HepG2 (cell line): ENCODE data around the gene KLHDC1. TPM values are rescaled to one million over a fixed set of nuclear protein-coding genes. Genes with fewer than 3 reads are reported as not detected.

Experiments
- ATAC-seq: fragments of 200-7000 bp; cut with Tn5 transposase; 3 replicates; pipeline ENCODE4 v1.9.1; 2020; ENCODE audit warnings: mild to moderate bottlenecking, moderate library complexity
- BruUV-seq: library from RNA; stranded (reverse); fragments of 400-500 nt; replicated peaks from 2 replicates; lab custom pipeline; 2021; lab: Mats Ljungman, UMichigan
- CTCF ChIA-PET: fragments of 300-600 bp; formaldehyde crosslinking; extraction: SDS; loops from one replicate; lab custom pipeline; 2021; ENCODE audit warnings: low total read pairs, inconsistent platforms, low intra/inter-chr PET ratio; lab: Yijun Ruan, JAX
- POLR2A ChIA-PET: fragments of 350-600 bp; sonication (Branson Sonifier 250); formaldehyde crosslinking; loops from one replicate; lab custom pipeline; 2020; ENCODE audit warnings: antibody characterized with exemption, inconsistent platforms; lab: Yijun Ruan, JAX
- DNase-seq: peaks from one replicate; pipeline ENCODE4 v3.0.0-alpha.2; 2015; ENCODE audit warnings: low spot score
- FAIRE-seq: peaks from 3 replicates; lab custom pipeline; 2011; peaks lifted over from hg19 to GRCh38; lab: Jason Lieb, UNC
- H2AFZ ChIP-seq: one replicate; pipeline ENCODE4 v1.6.1; 2011; ENCODE audit warnings: low read length, inconsistent platforms
- H3K27ac ChIP-seq: fragments of 300-600 bp; 3 replicates; pipeline ENCODE4 v1.8.0; 2011; ENCODE audit warnings: mixed run types, mild to moderate bottlenecking, mixed read lengths, low read length, inconsistent platforms; ENCODE audit not compliant: insufficient read depth; ENCODE audit errors: extremely low read length
- H3K27me3 ChIP-seq, 2 experiments: fragments of 200-600 bp in 1 of 2; 2 replicates in 1 of 2; 3 replicates in 1 of 2; pipeline versions ENCODE4 v1.6.0 to v1.8.0; 2011; ENCODE audit warnings: low read length in 2 of 2, mild to moderate bottlenecking in 2 of 2, moderate library complexity in 2 of 2, inconsistent platforms in 1 of 2; ENCODE audit not compliant: insufficient read depth in 2 of 2, control insufficient read depth in 1 of 2
- H3K36me3 ChIP-seq, 2 experiments: fragments of 200-600 bp in 1 of 2; replicated peaks in 1 of 2; 2 replicates in 1 of 2; 3 replicates in 1 of 2; pipeline versions ENCODE4 v1.5.1 to v1.8.0; 2011; ENCODE audit warnings: low read length in 2 of 2, inconsistent platforms in 1 of 2; ENCODE audit not compliant: insufficient read depth in 2 of 2, control insufficient read depth in 1 of 2
- H3K4me1 ChIP-seq: 2 replicates; pipeline ENCODE4 v1.5.1; 2012; ENCODE audit warnings: low read length, inconsistent platforms; ENCODE audit not compliant: insufficient read depth
- H3K4me2 ChIP-seq: 2 replicates; pipeline ENCODE4 v1.6.0; 2011; ENCODE audit warnings: low read depth, low read length, inconsistent platforms
- H3K4me3 ChIP-seq, 3 experiments: fragments of 200-600 bp in 1 of 3; sonication (generic), shearing (Covaris generic) in 1 of 3; replicated peaks in 1 of 3; 2 replicates each; pipeline ENCODE4 v1.5.1; 2011 to 2016; ENCODE audit warnings: low read length in 3 of 3, inconsistent platforms in 2 of 3, low read depth in 2 of 3, mild to moderate bottlenecking in 2 of 3, control low read depth in 1 of 3, mixed read lengths in 1 of 3; ENCODE audit not compliant: insufficient read depth in 1 of 3
- H3K79me2 ChIP-seq: one replicate; pipeline ENCODE4 v1.6.1; 2011; ENCODE audit warnings: low read length, inconsistent platforms; ENCODE audit not compliant: insufficient read depth
- H3K9ac ChIP-seq: 2 replicates; pipeline ENCODE4 v1.6.0; 2011; ENCODE audit warnings: mild to moderate bottlenecking, low read depth, low read length, inconsistent platforms; ENCODE audit not compliant: insufficient read depth
- H3K9me3 ChIP-seq: 2 replicates; pipeline ENCODE4 v1.5.1; 2012; ENCODE audit warnings: mild to moderate bottlenecking, low read length
- H4K20me1 ChIP-seq: 2 replicates; pipeline ENCODE4 v1.6.0; 2011; ENCODE audit warnings: inconsistent platforms, mild to moderate bottlenecking, low read length, moderate library complexity; ENCODE audit not compliant: insufficient read depth
- GABPB1 ChIP-seq: IDR thresholded peaks from 2 replicates; pipeline ENCODE4 v1.6.1; 2016; ENCODE audit warnings: mild to moderate bottlenecking, missing genetic modification reagents, moderate library complexity, missing compliant biosample characterization
- ZNF460 ChIP-seq: sonication (generic); formaldehyde crosslinking; IDR thresholded peaks from 2 replicates; pipeline ENCODE4 v1.5.1; 2020; ENCODE audit warnings: missing genetic modification reagents, mild to moderate bottlenecking, borderline replicate concordance
- ZNF629 ChIP-seq: sonication (generic); formaldehyde crosslinking; conservative IDR thresholded peaks from 2 replicates; pipeline ENCODE4 v1.5.0; 2020; ENCODE audit warnings: missing genetic modification reagents
- WGBS: methylation state at CpG from one replicate; pipeline ENCODE4 v1.1.6; 2017; ENCODE audit warnings: low lambda C conversion rate; 5-methylcytosine and 5-hydroxymethylcytosine counted together
- in situ Hi-C: cut with HindIII; loops from 2 replicates; pipeline ENCODE4 v1.10.0; 2017; ENCODE audit warnings: low pct_unique_long_range_greater_than_20kb; ENCODE audit not compliant: extremely low pct_ligation_motif_present
- intact Hi-C: fragments of 100-400 bp; cut with micrococcal nuclease; formaldehyde crosslinking; loops from one replicate; pipeline ENCODE4 v1.10.0; 2022; ENCODE audit not compliant: unreplicated experiment
- polyA plus RNA-seq, 8 experiments: library from polyadenylated mRNA; depleted of rRNA in 3 of 8; stranded (reverse) in 7 of 8; unstranded in 1 of 8; fragments of >200 nt; fragmentation: Illumina TruSeq in 4 of 8; extraction: Trizol in 4 of 8; gene quantifications; 2 replicates each; pipeline versions ENCODE4 v1.2.1 to v1.2.3, GENCODE V29; 2011 to 2016; ENCODE audit warnings: low read depth in 4 of 8, missing spikeins in 1 of 8, mixed read lengths in 1 of 8; ENCODE audit not compliant: insufficient read depth in 1 of 8
- total RNA-seq, 5 experiments: library from RNA; depleted of rRNA; stranded (reverse); fragments of >200 nt; fragmentation: Illumina TruSeq; extraction: Trizol; gene quantifications; 2 replicates each; pipeline ENCODE4 v1.2.3, GENCODE V29; 2016; ENCODE audit warnings: low read depth in 1 of 5
- TF ChIP-seq, protein P1 (sequence below): sonication (generic); formaldehyde crosslinking; IDR thresholded peaks from 2 replicates; pipeline ENCODE4 v1.4.0; 2020; ENCODE audit warnings: mild to moderate bottlenecking, missing genetic modification reagents, borderline replicate concordance
- TF ChIP-seq, protein P2 (sequence below): sonication (generic); formaldehyde crosslinking; IDR thresholded peaks from 2 replicates; pipeline ENCODE4 v1.5.1; 2020; ENCODE audit warnings: missing genetic modification reagents, mild to moderate bottlenecking, borderline replicate concordance

KLHDC1 gene
- total and polyA plus RNA-seq, 2 of the 13 experiments (the other 11 are each of a cell fraction or from before 2014, with no cell fraction given) = 0.11 TPM; not detected in 1

DNA sequence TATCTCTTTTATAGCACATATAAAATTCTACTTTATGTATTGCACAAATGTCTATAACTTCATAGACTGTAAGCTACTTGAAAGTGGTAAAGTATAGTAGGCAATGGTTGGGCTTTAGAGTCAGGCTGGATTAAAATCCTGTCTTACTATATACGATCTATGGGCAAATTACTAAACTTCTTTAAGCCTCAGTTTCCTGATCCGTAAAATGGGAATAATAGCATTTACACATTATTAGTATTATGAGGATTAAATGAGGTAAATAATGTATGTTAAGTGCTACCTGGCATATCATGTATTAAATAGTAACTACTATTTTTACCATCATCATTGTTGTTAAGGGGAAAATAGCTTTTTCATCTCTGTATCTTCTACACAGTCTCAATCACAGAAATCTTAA, 19.3 kb upstream of the KLHDC1 start:
- 97% methylated on average over 2 of the region's 2 CpGs for WGBS
- intact Hi-C loops = no loop called here
- in situ Hi-C loops = no loop called here
- Histone ChIP-seq H3K4me3 (no peak overlapping the region), H3K9ac (no peak overlapping the region), H3K36me3 (peaks cover 6 to 32% of the 10 kb centered on the region in 2 experiments; a peak in 3 of 5 replicates), H3K9me3 (no peaks in the 10 kb centered on the region), H2AFZ (no peak overlapping the region), H3K79me2 (no peaks in the 10 kb centered on the region), H3K4me2 (no peak overlapping the region), H3K27ac (no peak overlapping the region), H4K20me1 (no peaks in the 10 kb centered on the region; the same call in 1 of the 2 replicates), H3K27me3 (no peaks in the 10 kb centered on the region), H3K4me1 (no peaks in the 10 kb centered on the region)
- TF ChIP-seq GABPB1 (CRISPR knock-in tag) (no peak), ZNF629 (peak; percentile 51), ZNF460 (no peak)
- TF ChIP-seq, protein P1, sequence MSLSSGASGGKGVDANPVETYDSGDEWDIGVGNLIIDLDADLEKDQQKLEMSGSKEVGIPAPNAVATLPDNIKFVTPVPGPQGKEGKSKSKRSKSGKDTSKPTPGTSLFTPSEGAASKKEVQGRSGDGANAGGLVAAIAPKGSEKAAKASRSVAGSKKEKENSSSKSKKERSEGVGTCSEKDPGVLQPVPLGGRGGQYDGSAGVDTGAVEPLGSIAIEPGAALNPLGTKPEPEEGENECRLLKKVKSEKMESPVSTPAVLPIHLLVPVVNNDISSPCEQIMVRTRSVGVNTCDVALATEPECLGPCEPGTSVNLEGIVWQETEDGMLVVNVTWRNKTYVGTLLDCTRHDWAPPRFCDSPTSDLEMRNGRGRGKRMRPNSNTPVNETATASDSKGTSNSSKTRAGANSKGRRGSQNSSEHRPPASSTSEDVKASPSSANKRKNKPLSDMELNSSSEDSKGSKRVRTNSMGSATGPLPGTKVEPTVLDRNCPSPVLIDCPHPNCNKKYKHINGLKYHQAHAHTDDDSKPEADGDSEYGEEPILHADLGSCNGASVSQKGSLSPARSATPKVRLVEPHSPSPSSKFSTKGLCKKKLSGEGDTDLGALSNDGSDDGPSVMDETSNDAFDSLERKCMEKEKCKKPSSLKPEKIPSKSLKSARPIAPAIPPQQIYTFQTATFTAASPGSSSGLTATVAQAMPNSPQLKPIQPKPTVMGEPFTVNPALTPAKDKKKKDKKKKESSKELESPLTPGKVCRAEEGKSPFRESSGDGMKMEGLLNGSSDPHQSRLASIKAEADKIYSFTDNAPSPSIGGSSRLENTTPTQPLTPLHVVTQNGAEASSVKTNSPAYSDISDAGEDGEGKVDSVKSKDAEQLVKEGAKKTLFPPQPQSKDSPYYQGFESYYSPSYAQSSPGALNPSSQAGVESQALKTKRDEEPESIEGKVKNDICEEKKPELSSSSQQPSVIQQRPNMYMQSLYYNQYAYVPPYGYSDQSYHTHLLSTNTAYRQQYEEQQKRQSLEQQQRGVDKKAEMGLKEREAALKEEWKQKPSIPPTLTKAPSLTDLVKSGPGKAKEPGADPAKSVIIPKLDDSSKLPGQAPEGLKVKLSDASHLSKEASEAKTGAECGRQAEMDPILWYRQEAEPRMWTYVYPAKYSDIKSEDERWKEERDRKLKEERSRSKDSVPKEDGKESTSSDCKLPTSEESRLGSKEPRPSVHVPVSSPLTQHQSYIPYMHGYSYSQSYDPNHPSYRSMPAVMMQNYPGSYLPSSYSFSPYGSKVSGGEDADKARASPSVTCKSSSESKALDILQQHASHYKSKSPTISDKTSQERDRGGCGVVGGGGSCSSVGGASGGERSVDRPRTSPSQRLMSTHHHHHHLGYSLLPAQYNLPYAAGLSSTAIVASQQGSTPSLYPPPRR (CRISPR knock-in tag) = no peak
- TF ChIP-seq, protein P2, sequence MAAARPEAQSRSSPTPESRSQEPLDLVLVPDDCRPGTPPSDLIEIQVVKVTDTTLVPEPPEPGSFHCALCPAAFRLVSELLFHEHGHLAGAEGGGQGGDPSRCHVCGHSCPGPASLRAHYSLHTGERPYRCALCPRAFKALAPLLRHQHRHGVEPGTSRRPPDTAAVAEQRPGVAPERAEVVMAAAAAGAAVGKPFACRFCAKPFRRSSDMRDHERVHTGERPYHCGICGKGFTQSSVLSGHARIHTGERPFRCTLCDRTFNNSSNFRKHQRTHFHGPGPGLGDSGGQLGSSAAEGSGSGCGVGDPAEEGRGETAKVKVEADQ (CRISPR knock-in tag) = no peak
- DNase-seq (no peak), FAIRE-seq (no peak), ATAC-seq (no peak)
- BruUV-seq = no TSS peak
- CTCF ChIA-PET = no interaction called here
- POLR2A ChIA-PET = interaction anchor here (0.5 kb wide), 1 partner anchor 18 kb away, joined by 3 read pairs; no protein-coding TSS in a partner anchor
